OCI-M2 (cell line): ENCODE measurements around the gene OXCT2.
"Not testable (repeated sequence)": the region's sequence is repeated elsewhere in the genome, so short reads cannot be mapped to it uniquely, and the experiment has no call there.

Experiments
- DNase-seq: peaks from one replicate; lab custom pipeline; 2025; ENCODE audit not compliant: unreplicated experiment; lab: John Stamatoyannopoulos, UW

OXCT2 gene

GRCh38 chr1:39763619-39764374, 7.4 kb downstream of the OXCT2 start:
- DNase-seq = not testable (repeated sequence)

- DNase-seq = no peak
These were observed 8.3 kb downstream of the OXCT2 start for GRCh38 chr1:39762550-39763540.

- no peak for DNase-seq
These were observed 9.4 kb downstream of the OXCT2 start for GRCh38 chr1:39761557-39762260.

- no peak for DNase-seq
These were observed 10.1 kb downstream of the OXCT2 start for GRCh38 chr1:39761016-39761415.

- no peak for DNase-seq
These were observed 10.8 kb downstream of the OXCT2 start for GRCh38 chr1:39760074-39761008.

- DNase-seq = no peak
These were observed 11.8 kb downstream of the OXCT2 start for GRCh38 chr1:39759436-39759726.

GRCh38 chr1:39758556-39759435, 12.4 kb downstream of the OXCT2 start:
- DNase-seq = no peak

GRCh38 chr1:39757501-39757900, 13.6 kb downstream of the OXCT2 start:
- peak; percentile 68 for DNase-seq

- no peak for DNase-seq
These were observed 15.0 kb downstream of the OXCT2 start for GRCh38 chr1:39755965-39756659.

GRCh38 chr1:39754906-39755504, 16.1 kb downstream of the OXCT2 start:
- DNase-seq = no peak

GRCh38 chr1:39754026-39754570, 17.1 kb downstream of the OXCT2 start:
- no peak for DNase-seq

GRCh38 chr1:39753132-39754025, 17.8 kb downstream of the OXCT2 start:
- DNase-seq = no peak

- DNase-seq = no peak
These were observed 18.4 kb downstream of the OXCT2 start for GRCh38 chr1:39752703-39753102.

GRCh38 chr1:39751595-39751994, 19.6 kb downstream of the OXCT2 start:
- DNase-seq = no peak

- DNase-seq = no peak
These were observed 26.0 kb downstream of the OXCT2 start for GRCh38 chr1:39745016-39745670.

GRCh38 chr1:39738622-39739366, 32.4 kb downstream of the OXCT2 start, which contains the start of gene PPIE:
Gene PPIE (plus strand): TSS chr1:39738882. CDS start chr1:39738901, 19 bp downstream.
- DNase-seq = peak; percentile 15
